ENCODE data around the gene CACNA1A.

Gene CACNA1A

GRCh38 chr19:13356686-13357280, 149.5 kb downstream of the CACNA1A start:
- no peak for DNase-seq

GRCh38 chr19:13356185-13356584, 150.1 kb downstream of the CACNA1A start:
- DNase-seq = no peak

GRCh38 chr19:13355356-13355755, 150.9 kb downstream of the CACNA1A start:
- no peak for DNase-seq

GRCh38 chr19:13353625-13354024, 152.7 kb downstream of the CACNA1A start:
- DNase-seq = no peak

GRCh38 chr19:13350759-13351158, 155.5 kb downstream of the CACNA1A start:
- DNase-seq = no peak

- DNase-seq = no peak
Observed at GRCh38 chr19:13350072-13350471, 156.2 kb downstream of the CACNA1A start.

- no peak for DNase-seq
Observed at GRCh38 chr19:13347367-13347766, 158.9 kb downstream of the CACNA1A start.

- DNase-seq = no peak
Observed at GRCh38 chr19:13343514-13343913, 162.8 kb downstream of the CACNA1A start.

- DNase-seq = no peak
Observed at GRCh38 chr19:13342672-13343071, 163.6 kb downstream of the CACNA1A start.

GRCh38 chr19:13339869-13340268, 166.4 kb downstream of the CACNA1A start:
- no peak for DNase-seq

GRCh38 chr19:13337181-13337580, 169.1 kb downstream of the CACNA1A start:
- DNase-seq = no peak

- DNase-seq = no peak
Observed at GRCh38 chr19:13334801-13335481, 171.3 kb downstream of the CACNA1A start.

GRCh38 chr19:13330285-13330684, 176.0 kb downstream of the CACNA1A start:
- DNase-seq = no peak

- no peak for DNase-seq
Observed at GRCh38 chr19:13329766-13330165, 176.5 kb downstream of the CACNA1A start.

- DNase-seq = no peak
Observed at GRCh38 chr19:13328241-13328640, 178.0 kb downstream of the CACNA1A start.

- DNase-seq = no peak
Observed at GRCh38 chr19:13319526-13319925, 186.8 kb downstream of the CACNA1A start.

- no peak for DNase-seq
Observed at GRCh38 chr19:13318190-13318589, 188.1 kb downstream of the CACNA1A start.

- DNase-seq = no peak
Observed at GRCh38 chr19:13315495-13315894, 190.8 kb downstream of the CACNA1A start.

GRCh38 chr19:13314761-13315160, 191.5 kb downstream of the CACNA1A start:
- no peak for DNase-seq

- no peak for DNase-seq
Observed at GRCh38 chr19:13313875-13314274, 192.4 kb downstream of the CACNA1A start.

- no peak for DNase-seq
Observed at GRCh38 chr19:13309864-13310263, 196.4 kb downstream of the CACNA1A start.

- DNase-seq = no peak
Observed at GRCh38 chr19:13303381-13304129, 202.7 kb downstream of the CACNA1A start.

GRCh38 chr19:13302526-13303270, 203.6 kb downstream of the CACNA1A start:
- DNase-seq = no peak

Data from 8988T (cell line).